Limb (tissue), 2 donors: ENCODE results near the gene BOLL.
"Not testable (repeated sequence)": the region's sequence is repeated elsewhere in the genome, so short reads cannot be mapped to it uniquely, and the experiment has no call there.

Experiments
- DNase-seq, 2 donors: peaks; one replicate each; pipeline ENCODE4 v3.0.0-alpha.2; 2016; ENCODE audit errors: extremely low spot score in 2 of 2

BOLL gene

DNA sequence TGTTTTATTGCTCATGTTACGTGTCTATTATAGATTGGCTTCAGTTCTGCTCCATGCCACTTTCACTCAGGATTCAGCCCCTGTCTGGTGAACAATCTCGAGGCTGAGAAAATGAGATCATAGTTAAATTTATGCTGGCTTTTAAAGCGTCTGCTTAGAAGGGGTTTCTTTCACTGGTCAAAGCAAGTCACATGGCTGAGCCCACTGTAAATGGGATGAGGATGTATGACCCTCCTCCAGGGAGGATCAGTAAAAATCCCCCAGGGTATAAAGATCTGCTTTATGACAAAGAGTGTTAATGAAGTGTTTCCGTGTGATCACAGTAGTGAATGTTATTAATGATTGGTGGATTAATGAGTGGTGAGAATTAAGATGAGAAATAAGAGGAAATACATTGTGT, 13.1 kb upstream of the BOLL start:
- no peak for DNase-seq

DNA sequence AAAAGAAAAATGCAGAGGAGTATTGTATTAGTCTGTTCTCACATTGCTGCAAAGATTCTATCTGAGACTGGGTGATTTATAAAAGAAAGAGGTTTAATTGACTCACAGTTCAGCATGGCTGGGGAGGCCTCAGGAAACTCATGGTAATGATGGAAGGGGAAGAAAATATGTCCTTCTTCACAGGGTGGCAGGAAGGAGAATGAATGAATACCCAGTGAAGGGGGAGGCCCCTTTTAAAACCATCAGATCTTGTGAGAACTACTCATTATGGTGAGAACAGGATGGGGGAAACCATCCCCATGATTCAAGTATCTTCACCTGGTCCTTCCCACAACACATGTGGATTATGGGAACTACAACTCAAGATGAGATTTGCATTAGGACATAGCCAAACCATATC, 10.2 kb upstream of the BOLL start:
- no peak for DNase-seq

DNA sequence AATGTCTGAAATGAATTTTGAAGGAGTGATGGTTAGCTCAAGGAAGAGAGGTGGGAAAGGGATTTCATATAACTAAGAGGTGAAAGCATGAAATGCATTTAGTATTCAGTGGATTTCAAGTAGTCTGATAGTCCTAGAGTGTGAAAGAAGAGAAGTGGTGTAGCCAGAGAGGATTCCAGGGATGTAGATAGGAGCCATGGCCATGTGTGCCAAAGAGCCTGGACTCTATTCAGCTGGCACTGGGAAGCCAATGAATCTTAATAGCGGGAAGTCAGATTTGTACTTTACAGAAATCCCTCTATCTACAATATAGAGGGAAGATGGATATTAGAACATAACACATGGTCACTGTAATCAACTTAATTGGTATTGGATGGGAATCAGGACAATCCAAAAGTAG, 8.3 kb upstream of the BOLL start:
- DNase-seq = no peak

DNA sequence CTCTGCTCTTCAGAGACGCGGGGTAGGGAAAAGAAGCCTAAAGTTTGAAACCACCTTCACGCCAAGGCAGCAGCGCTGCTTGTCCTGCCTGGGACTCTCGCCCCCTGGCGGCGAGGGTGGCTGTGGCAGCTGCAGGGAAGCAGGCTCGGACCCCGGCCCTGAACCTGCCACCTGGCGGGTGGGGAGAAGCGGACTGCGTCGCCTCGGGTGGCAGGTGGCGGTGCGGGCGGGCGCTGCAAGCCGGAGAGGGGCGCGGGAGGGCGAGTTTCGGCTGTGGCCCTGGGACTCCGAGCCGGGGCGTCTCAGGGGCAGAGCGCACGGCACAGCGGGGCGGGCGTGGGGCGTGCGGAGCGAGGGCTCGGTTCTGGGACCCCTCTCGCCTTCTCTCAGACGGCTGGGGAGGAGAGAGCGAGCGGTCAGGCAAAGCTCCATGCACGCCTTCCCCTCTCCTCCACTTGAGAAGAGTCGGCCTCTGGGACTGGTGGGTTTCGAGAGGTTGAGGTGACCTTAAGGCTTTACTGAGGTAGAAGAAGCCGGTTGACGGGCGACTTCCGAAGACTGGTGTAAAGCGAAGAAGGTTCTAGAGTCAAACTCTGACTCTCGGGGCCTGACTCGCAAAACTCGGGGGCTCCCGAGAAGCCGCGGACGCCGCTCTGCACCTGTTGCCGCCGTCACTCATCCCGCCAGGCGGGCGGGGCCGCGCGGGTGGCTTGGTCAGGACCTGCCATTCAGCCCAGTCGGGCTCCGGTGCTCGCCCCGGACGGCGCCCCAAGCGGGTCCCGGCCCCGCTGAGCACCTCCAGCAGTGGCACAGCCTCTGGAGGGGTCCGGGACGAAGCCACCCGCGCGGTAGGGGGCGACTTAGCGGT, 1.1 kb upstream of the BOLL start:
- peak; percentile 54 to 65 for DNase-seq

DNA sequence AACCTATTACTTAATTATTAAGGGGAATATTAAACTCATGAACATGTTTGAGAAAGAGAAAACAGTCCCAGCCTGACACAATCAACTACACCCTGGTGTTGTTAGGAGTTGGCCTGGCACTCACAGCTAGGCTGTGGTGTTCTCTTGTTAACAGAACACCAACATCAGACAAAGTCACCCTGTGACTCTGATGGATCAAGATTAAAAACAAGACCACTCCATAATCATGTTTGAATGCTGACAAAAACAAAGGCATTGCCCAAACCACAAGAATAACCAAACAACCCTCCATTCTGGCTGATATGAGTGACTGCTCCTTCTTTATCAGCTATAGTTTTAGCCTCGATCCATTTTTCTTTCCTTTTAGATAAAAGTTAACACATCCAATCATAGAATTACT, 3.0 kb downstream of the BOLL start:
- DNase-seq = no peak

DNA sequence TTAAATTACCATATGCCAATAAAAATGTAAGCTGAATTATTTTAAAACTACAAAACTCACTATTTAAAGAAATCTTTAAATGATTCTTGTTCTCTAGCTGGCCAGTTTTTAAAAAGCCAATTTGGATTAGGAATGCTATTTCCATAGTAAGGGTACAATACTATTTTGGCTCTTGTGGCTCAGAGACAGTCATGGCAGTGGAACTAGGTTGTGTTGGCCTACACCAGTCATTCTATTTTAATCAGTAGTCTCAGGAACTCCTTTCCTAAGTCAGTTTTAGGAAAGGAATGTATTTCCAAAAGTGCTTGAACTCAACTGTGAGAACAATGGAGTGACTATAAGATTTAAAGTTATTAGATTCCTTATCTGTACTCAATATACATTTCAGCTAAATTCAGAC, 5.9 kb downstream of the BOLL start:
- DNase-seq = no peak

DNA sequence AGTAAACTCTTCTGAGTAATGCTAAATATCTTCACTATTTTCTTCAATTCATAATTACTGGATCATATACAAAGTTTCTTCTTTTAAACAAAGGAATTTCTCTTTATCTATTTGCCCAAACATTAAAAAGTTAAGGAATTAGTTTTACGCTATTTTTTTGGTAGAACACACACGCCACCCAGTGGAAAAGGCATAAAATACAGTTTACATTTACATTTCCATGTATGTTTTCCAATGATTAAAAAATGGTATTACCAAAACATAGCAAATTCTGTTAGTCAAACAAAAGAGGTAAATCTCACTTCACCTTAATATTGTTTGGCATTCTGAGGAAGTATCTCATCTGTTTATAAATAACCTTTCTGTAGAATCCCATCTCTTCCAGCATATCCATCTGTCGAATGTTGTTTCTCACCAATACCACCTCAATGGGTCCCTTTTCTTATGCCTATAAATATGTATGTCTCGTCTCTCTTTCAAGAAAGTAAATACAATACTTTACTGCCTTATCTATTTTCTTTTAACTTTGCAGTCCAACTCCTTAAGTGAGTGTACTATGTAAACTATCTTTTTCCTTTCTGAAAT, 7.2 kb downstream of the BOLL start:
- DNase-seq = peak in 1 of 2 donors; percentile 34

DNA sequence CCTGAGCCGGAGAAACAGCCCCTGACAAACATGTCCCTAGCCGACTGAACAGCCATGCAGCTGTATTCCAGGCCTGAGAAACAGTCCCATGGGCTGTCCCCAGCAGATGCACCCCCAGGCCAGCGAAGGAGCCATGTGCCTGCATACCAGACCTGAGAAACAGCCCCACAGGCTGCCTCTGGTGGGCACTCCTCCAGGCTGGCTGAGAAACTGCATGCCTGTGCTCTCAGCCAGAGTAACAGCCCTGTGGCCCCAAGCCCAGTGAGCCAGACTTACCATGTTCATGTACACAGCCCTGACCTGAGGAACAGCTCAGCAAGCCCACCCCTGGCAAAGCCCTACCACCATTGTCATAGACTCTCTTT, 24.8 kb downstream of the BOLL start:
- DNase-seq = no peak

DNA sequence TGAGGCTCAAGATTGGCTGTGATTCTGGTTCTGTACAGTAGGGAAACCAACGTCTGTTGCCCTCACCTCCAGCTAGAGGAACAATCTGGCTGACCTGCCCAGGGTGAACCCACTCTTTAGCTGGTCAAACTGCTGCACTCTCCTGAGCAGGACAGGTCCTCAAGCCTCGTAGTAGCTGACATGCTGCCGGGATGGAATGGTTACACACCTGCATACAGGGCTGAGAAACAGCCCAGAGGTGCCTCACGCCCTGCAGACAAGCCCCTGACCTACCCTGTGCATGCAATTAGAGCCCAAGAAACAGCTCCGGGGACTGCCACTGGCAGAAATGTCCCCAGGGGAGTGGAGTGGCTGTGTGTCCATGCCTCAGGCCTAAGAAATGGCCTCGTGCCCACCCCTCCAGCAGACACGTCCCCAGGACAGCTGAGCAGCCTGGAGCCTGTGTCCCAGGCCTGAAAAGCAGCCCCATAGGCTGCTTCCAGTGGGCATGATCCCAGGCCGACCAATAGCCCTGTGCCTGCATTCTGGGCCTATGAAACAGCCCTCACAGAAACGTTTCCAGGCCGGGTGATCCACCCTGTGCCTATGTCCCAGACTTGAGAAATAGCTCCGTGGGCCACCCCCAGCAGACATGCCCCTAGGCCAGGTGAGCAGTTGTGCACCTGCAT, 25.4 kb downstream of the BOLL start:
- no peak for DNase-seq

DNA sequence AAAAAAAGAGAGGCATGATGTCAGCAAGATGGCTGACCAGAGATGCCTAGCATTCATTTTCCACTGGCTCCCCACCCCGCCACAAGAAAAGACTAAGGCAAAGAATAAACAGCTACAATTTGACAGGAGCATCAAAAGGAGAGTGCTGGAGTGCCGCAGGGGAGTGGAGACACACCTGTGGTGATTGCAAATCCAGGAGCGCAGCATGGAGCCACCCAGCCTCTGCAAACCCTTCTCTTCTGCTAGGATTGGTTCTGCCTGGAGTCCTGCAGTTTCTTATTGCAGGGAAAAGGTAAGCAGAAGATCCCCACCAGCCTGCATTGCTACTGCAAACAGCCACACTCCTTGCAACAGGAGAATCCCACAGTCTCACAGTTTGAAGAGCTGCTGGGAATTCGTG, 26.1 kb downstream of the BOLL start:
- DNase-seq = no peak

DNA sequence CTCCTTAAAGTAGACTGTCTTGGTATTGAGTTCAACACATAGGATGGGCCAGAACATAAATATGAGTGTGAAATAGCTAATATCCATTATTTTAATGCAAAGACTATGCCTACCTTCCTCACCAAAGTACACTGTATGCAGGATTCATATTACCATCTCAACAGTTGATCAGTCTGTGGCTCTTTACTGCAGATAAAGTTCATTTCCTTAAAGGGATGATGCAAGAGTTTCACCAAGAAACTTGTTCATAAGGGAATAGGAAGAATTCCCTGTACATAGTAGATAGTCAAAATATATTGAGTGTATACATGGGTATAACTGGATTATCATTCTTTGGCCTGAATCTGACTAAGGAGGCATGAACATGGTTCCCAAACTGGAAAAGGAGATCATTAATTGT, 44.9 kb downstream of the BOLL start:
- no peak for DNase-seq

DNA sequence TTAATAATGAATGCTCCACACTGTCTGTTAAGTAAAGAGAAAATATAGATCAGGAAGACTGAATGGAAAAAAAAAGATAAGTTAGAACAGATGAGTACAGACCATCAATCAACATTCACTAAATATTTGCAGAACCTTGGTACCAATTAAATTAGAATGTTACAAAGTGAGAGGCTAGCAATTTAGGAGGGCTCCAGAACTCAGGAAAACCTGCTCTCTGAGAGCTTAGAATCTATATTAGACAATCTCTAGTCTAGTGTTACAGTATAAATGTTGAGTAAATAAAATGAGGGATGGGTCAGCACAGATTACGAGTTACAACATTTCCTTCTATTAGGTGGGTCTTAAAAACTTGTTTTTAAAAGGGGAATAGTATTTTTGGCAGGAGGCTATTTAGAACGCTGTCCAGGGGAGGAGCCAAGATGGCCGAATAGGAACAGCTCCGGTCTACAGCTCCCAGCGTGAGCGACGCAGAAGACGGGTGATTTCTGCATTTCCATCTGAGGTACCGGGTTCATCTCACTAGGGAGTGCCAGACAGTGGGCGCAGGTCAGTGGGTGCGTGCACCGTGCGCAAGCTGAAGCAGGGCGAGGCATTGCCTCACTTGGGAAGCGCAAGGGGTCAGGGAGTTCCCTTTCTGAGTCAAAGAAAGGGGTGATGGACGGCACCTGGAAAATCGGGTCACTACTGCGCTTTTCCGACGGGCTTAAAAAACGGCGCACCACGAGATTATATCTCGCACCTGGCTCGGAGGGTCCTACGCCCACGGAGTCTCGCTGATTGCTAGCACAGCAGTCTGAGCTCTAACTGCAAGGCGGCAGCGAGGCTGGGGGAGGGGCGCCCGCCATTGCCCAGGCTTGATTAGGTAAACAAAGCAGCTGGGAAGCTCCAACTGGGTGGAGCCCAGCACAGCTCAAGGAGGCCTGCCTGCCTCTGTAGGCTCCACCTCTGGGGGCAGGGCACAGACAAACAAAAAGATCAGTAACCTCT, 56.3 kb downstream of the BOLL start:
- DNase-seq = not testable (repeated sequence)

DNA sequence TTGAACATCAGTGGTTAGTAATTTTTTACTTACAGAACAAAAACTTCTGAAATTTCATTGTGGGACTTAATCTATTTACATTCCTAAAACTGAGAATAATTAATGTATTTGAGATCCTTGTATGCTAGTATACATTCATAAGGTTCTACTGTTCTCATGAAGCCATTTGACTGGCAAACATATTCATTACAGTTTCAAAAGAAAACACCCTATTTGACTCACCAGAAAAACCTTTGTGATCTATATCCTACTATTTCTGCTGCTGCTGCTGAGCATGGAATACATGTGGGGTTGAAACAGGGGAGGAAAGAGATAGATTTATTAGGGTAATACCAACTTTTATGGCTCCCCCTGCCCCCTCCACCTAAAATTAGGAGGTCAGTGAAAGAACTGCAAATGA, 58.1 kb downstream of the BOLL start:
- no peak for DNase-seq

DNA sequence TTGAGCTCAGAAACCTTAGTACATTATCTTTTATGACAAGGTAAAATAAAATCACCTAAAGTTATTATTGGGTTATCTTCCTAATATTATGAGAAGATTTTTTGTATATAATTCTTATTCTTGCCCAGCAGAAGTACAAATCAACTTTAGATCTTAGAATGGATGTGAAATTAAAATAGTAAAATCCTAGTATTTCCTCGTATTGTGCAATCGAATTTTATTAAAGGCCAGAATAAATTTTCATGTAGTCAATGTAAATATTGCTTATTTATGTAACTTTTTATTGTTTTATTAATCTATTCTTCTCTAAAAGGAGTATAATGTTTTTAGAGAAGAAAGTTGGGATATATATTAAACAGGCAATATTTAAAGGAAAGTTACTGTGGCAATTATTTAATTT, 67.3 kb downstream of the BOLL start:
- no peak for DNase-seq

DNA sequence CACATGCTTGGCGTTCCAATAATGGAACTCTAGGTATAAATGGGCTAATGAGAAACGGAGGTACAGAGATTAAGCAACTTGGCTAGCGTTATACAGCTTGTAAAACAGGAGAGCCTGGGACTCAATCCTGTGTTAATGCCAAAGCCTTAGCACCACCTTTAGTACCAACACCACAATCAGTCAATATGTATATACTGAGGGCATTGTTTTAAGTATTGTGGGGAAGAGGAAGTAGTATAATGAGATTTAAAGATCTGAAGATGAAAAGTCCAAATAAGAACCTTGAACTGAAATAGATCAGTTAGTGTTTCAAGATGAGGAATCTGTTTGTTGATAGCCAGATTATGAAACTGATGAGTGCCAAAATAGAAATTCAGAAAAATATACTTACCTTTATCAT, 71.8 kb downstream of the BOLL start:
- DNase-seq = no peak

DNA sequence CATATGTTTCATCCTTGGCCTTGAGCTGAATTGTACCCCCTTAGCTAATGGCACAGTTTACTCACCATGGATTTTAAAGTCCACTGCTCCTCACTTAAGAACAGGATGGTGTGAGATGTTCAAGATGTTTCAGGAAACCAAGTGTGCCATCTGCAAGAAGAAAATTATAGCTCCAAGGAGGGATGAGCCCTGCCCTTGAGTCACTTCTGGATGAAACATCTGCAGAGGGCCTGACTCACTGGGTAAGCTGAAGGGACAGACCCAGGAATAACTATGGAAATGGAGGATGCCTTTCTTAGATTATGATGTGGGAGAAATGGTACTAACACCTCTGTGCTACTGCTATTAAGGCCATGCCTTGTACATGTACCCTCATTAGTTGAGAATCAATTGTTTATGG, 73.5 kb downstream of the BOLL start:
- no peak for DNase-seq

DNA sequence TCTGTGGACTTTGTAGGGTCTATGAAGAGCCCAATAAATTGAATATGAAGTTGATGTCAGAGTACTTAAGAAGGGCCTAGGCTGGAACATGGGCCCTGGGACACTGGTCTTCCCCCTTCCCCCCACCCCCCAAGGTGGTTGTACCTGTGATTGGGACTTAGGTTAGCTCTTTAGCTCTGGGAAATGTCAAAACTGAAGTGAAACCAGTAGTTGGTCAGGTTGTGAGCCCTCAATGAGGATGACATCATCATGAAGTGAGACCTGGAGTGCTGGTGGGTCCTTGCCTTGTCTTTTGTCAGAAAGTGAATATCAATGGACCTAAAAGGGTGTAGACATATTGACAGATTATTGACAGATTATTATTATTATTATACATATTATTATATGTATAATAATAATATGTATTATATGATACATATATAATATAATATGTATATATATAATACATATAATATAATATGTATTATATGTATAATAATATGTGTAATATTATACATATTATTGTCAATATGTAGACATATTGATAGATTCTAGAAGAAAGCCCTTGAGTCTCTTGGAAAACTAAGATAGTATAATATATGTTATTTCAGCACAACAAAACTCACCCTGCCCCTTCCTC, 74.6 kb downstream of the BOLL start:
- DNase-seq = no peak

DNA sequence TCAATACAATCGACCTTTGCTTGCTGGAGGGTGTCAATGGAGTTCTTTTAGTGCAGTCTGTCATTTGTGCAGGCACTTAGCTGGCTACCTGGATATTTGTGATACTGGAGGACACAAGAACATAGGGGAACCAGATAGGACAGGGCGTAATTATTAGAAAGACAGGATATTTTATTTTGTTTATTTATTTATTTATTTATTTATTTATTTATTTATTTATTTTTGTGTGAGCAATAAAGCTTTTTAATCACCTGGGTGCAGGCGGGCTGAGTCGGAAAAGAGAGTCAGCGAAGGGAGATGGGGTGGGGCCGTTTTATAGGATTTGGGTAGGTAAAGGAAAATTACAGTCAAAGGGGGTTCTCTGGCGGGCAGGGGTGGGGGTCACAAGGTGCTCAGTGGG, 76.0 kb downstream of the BOLL start:
- DNase-seq = not testable (repeated sequence)

DNA sequence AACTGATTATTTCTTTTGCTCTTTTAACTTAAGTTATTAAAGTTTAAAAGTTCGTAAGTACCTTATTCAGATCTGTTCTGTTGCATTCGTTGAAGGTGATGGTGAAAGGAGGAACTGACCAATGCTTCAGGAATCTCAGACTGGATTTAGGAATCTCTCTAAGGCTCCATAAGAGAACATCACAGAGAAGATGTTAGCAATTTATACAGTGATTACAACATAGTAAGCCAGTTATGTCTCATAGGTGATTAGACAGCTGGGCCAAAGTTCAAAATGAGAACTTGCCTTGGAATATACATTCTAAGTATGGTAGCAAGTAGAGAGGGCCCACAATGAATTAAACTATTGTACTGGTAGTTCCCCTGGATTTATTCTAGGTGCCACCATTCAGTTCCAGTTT, 76.8 kb downstream of the BOLL start:
- no peak for DNase-seq

DNA sequence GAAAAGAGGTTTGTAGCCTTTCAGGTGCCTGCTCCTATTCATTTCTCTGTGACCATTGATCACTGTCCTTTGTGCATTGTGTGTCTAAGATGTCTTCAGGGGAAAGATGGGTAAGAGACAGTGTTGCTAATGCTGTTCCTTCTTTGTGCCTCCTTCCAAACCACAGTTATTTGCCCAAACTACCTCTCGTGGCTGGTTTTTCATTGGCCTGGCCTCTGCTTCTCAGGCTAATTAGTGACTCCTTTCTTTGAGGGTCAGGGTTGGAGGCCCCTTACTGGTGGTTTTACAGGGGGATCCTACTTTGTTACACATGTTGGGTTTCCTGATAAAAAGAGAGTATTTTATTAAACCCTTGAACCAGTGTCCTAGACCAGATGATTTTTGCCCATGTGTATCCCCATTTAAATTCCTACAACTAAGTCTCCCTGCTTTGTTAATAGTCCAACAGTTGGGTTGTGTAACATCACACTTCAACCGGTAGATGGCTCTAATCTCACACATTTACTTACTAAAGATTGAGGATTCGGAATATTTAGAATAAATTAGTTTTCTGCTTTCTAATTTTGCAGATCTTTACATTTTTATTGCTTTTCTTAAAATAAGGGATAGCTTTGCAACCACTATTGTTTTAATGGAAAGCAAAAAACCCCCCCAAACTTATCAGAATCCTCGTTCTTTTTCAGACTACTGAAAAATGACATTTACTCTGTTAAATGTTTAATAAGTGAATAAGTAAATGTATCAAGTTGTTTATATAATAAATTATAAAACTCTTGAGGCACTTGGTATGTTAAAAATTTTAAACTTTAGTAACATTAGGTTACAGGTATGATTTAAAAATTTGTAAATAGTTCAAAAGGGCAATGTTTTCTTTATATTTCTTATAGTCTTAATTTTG, 77.6 kb downstream of the BOLL start:
- peak in 1 of 2 donors; percentile 64 for DNase-seq
